Calu3 (cell line): ENCODE results near the gene SCRN3. TPM values are rescaled to one million over a fixed set of nuclear protein-coding genes. Genes with fewer than 3 reads are reported as not detected.

Experiments
- BruUV-seq: library from RNA; stranded (reverse); fragments of 400-500 nt; replicated peaks from 2 replicates; lab custom pipeline; 2021; lab: Mats Ljungman, UMichigan
- CTCF ChIA-PET: fragments of 300-600 bp; sonication (Branson Sonifier 250); formaldehyde crosslinking; loops from one replicate; lab custom pipeline; 2022; ENCODE audit warnings: antibody characterized with exemption; lab: Charles Lee
- DNase-seq: peaks from one replicate; pipeline ENCODE4 v3.0.0; 2022
- H3K27ac Mint-ChIP-seq: one replicate; pipeline ENCODE4 v1.8.0; 2022; ENCODE audit warnings: mixed read lengths; ENCODE audit not compliant: unreplicated experiment
- H3K27me3 Mint-ChIP-seq: one replicate; pipeline ENCODE4 v1.8.0; 2022; ENCODE audit warnings: mixed read lengths; ENCODE audit not compliant: unreplicated experiment
- H3K36me3 Mint-ChIP-seq: one replicate; pipeline ENCODE4 v1.8.0; 2022; ENCODE audit warnings: mild to moderate bottlenecking, moderate library complexity, mixed read lengths; ENCODE audit not compliant: insufficient read depth, unreplicated experiment
- H3K4me1 Mint-ChIP-seq: one replicate; pipeline ENCODE4 v1.8.0; 2022; ENCODE audit warnings: mild to moderate bottlenecking, low read depth, mixed read lengths; ENCODE audit not compliant: unreplicated experiment
- H3K4me3 Mint-ChIP-seq: one replicate; pipeline ENCODE4 v1.8.0; 2022; ENCODE audit warnings: mild to moderate bottlenecking, low read depth, moderate library complexity, mixed read lengths; ENCODE audit not compliant: unreplicated experiment
- H3K9me3 Mint-ChIP-seq: one replicate; pipeline ENCODE4 v1.8.0; 2022; ENCODE audit warnings: low read depth, mixed read lengths; ENCODE audit not compliant: unreplicated experiment
- intact Hi-C: fragments of 100-400 bp; cut with micrococcal nuclease; formaldehyde crosslinking; loops from one replicate; pipeline ENCODE4 v1.10.0; 2022; ENCODE audit not compliant: unreplicated experiment
- total RNA-seq: library from RNA; stranded (reverse); gene quantifications from 2 replicates; pipeline ENCODE4 v1.2.3, GENCODE V29; 2022
- TF ChIP-seq, protein P1 (sequence below): fragments of 200-600 bp; IDR thresholded peaks from one replicate; pipeline ENCODE4 v1.8.0; 2022; ENCODE audit warnings: antibody characterized with exemption; ENCODE audit not compliant: unreplicated experiment

The SCRN3 gene
- total RNA-seq, 1 experiment from 2014 or later = 31.5 TPM

DNA sequence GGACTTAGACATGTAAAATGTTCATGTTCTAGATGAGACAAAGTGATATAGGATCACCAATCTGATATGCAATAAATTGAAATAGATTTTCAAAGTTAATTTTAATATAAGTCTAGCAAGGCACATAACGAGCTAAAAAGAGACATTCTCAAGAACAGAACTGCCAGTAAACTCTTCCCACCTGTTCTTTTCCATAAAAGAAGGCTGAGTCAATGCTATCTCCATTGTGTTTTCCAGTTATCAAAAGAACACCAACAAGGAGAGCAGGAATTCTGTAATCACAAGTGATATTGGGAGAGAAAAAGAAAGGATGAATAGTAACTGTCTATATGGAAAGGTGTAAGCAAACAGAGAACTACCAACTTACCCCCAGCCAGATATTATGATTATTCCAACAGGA, 65.7 kb downstream of the SCRN3 start:
- H3K27me3 Mint-ChIP-seq = no peaks in the 10 kb centered on the region
- TF ChIP-seq, protein P1, sequence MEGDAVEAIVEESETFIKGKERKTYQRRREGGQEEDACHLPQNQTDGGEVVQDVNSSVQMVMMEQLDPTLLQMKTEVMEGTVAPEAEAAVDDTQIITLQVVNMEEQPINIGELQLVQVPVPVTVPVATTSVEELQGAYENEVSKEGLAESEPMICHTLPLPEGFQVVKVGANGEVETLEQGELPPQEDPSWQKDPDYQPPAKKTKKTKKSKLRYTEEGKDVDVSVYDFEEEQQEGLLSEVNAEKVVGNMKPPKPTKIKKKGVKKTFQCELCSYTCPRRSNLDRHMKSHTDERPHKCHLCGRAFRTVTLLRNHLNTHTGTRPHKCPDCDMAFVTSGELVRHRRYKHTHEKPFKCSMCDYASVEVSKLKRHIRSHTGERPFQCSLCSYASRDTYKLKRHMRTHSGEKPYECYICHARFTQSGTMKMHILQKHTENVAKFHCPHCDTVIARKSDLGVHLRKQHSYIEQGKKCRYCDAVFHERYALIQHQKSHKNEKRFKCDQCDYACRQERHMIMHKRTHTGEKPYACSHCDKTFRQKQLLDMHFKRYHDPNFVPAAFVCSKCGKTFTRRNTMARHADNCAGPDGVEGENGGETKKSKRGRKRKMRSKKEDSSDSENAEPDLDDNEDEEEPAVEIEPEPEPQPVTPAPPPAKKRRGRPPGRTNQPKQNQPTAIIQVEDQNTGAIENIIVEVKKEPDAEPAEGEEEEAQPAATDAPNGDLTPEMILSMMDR = no peak
- H3K9me3 Mint-ChIP-seq = no peaks in the 10 kb centered on the region
- CTCF ChIA-PET = interaction anchor here (2.7 kb wide), 1 partner anchor 142 kb away, joined by 13 read pairs; no protein-coding TSS in a partner anchor
- intact Hi-C loops = no loop called here
- H3K4me3 Mint-ChIP-seq = no peak overlapping the region
- no TSS peak for BruUV-seq
- H3K4me1 Mint-ChIP-seq = no peaks in the 10 kb centered on the region
- DNase-seq = no peak
- H3K36me3 Mint-ChIP-seq = no peaks in the 10 kb centered on the region
- H3K27ac Mint-ChIP-seq = no peak overlapping the region

DNA sequence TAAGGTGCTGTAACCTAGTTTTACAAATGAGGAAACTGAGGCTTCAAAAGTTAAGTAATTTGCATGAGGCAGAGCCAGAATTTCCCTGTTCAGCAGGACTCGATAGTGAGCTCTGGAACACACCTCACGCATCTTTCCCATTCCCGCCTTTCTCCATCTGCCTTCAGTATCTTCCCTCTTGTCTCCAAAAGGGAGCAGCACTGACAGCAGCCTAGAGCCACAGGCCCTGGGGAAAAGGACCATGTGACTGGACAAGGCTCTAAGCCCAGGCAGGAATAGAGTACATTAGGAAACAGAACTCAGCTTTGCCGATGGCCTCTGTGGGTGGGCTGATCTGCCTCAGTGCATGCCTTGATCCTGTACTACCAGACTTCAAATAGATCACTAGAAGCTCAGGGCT, 69.8 kb downstream of the SCRN3 start:
- BruUV-seq = no TSS peak
- no peak overlapping the region for H3K4me3 Mint-ChIP-seq
- H3K36me3 Mint-ChIP-seq = no peaks in the 10 kb centered on the region
- intact Hi-C loops = no loop called here
- no peaks in the 10 kb centered on the region for H3K9me3 Mint-ChIP-seq
- no peaks in the 10 kb centered on the region for H3K4me1 Mint-ChIP-seq
- no peak for DNase-seq
- CTCF ChIA-PET = no interaction called here
- no peak overlapping the region for H3K27ac Mint-ChIP-seq
- TF ChIP-seq, protein P1 = no peak
- H3K27me3 Mint-ChIP-seq = no peaks in the 10 kb centered on the region

DNA sequence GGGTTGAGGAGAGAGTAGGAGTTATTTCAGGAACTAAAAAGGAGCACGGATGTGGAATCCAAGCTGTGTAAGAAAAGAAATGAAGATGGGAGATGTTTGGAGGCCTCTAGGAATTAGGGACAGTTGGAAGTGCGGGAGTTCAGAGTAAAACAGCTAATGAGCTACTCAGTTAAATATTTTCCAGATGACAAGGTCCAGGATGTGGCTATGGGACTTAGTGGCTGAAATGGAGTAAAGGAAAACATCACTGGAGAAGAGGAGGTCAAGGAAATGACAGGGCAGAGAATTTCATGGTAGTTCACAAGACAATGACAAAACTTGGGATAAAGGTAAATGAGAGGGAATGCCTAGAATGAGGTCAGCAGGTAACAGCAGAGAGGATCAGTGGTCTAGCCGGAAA, 78.3 kb downstream of the SCRN3 start:
- Mint-ChIP-seq H3K4me3 (no peak overlapping the region), H3K27me3 (no peaks in the 10 kb centered on the region), H3K9me3 (no peaks in the 10 kb centered on the region), H3K36me3 (no peaks in the 10 kb centered on the region), H3K4me1 (no peaks in the 10 kb centered on the region), H3K27ac (no peak overlapping the region)
- CTCF ChIA-PET = interaction anchor here (1.0 to 1.2 kb wide), 2 partner anchors 22 to 74 kb away, joined by 3 read pairs; no protein-coding TSS in a partner anchor
- BruUV-seq = no TSS peak
- TF ChIP-seq, protein P1 = no peak
- intact Hi-C loops = no loop called here
- DNase-seq = no peak

DNA sequence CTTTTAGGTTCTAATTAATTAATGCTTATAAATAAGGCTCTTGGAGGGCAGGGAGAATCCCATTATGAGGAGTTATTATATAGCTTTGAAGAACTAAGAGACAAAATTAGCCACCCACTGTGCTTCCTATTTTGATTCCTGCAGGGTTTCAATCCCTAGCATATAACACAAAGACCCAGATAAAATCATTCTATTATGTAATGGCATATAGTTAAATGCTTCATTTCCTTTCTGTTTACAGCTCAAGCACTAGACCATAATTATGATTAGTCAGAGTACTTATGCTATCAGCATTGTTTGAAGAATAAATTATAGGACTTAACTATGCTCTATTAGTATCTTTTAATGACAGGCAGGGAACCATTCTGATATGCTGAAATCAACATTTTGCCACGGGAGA, 82.2 kb downstream of the SCRN3 start:
- Mint-ChIP-seq H3K9me3 (no peaks in the 10 kb centered on the region), H3K27me3 (no peaks in the 10 kb centered on the region)
- BruUV-seq = no TSS peak

More for the DNA sequence above, 82.2 kb downstream of the SCRN3 start:
- intact Hi-C loops = no loop called here
- Mint-ChIP-seq H3K4me3 (no peak overlapping the region), H3K4me1 (no peaks in the 10 kb centered on the region), H3K27ac (no peak overlapping the region), H3K36me3 (no peaks in the 10 kb centered on the region)
- TF ChIP-seq, protein P1 = no peak
- DNase-seq = no peak
- CTCF ChIA-PET = interaction anchor here (0.6 kb wide), 1 partner anchor 66 kb away, joined by 5 read pairs; no protein-coding TSS in a partner anchor

Other genes starting within 250 kb of the SCRN3 start
- gene OLA1, start 147.2 kb upstream of the SCRN3 start, total RNA-seq = 102 and 124 TPM in 2 replicates
- gene SP9, start 60.8 kb upstream of the SCRN3 start, total RNA-seq = not detected in 2 replicates
- 1.4 and 2.1 TPM in 2 replicates for gene GPR155, start 91.3 kb downstream of the SCRN3 start, total RNA-seq
- gene WIPF1, start 202.1 kb downstream of the SCRN3 start, total RNA-seq = 0.73 and 0.87 TPM in 2 replicates